Fibroblast of villous mesenchyme (primary cell): ENCODE data around the gene ZBTB14. TPM values are rescaled to one million over a fixed set of nuclear protein-coding genes. Genes with fewer than 3 reads are reported as not detected.

Source experiments
- DNase-seq: peaks from one replicate; pipeline ENCODE4 v3.0.0-alpha.2; 2010; ENCODE audit warnings: low read depth
- H3K4me3 ChIP-seq: 2 replicates; pipeline ENCODE4 v1.5.1; 2011; ENCODE audit warnings: low read depth, mild to moderate bottlenecking, low read length
- total RNA-seq: library from RNA; depleted of rRNA; stranded (reverse); fragments of >200 nt; gene quantifications from 2 replicates; pipeline ENCODE4 v1.2.3, GENCODE V29; 2012
- TF ChIP-seq, protein P1 (sequence below): IDR thresholded peaks from 2 replicates; pipeline ENCODE4 v1.5.1; 2012; ENCODE audit warnings: low read depth, mild to moderate bottlenecking, low read length; ENCODE audit not compliant: insufficient read depth

The ZBTB14 gene
- total RNA-seq, 1 donor = 14.2 TPM

DNA sequence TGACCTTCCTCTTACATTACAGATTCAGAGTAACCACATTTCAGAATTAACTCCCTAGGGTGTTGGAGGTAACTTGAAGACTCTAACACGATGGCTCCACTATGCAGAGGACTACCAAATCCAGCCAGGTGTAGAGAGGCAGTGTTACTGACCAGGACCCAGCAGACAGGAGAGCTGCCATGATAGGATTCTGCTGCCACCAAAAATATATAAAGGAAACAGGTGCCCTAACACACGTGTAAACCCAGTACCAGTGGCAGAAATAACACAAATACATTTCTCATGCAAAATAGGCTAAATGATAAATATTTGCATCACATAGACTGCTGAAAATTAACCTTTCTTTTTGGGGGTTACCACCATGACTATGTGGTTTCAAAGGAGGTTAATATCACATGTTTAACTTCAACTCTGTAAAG, 7.0 kb downstream of the ZBTB14 start:
- H3K4me3 ChIP-seq = no peak overlapping the region
- TF ChIP-seq, protein P1, sequence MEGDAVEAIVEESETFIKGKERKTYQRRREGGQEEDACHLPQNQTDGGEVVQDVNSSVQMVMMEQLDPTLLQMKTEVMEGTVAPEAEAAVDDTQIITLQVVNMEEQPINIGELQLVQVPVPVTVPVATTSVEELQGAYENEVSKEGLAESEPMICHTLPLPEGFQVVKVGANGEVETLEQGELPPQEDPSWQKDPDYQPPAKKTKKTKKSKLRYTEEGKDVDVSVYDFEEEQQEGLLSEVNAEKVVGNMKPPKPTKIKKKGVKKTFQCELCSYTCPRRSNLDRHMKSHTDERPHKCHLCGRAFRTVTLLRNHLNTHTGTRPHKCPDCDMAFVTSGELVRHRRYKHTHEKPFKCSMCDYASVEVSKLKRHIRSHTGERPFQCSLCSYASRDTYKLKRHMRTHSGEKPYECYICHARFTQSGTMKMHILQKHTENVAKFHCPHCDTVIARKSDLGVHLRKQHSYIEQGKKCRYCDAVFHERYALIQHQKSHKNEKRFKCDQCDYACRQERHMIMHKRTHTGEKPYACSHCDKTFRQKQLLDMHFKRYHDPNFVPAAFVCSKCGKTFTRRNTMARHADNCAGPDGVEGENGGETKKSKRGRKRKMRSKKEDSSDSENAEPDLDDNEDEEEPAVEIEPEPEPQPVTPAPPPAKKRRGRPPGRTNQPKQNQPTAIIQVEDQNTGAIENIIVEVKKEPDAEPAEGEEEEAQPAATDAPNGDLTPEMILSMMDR = no peak
- DNase-seq = no peak

DNA sequence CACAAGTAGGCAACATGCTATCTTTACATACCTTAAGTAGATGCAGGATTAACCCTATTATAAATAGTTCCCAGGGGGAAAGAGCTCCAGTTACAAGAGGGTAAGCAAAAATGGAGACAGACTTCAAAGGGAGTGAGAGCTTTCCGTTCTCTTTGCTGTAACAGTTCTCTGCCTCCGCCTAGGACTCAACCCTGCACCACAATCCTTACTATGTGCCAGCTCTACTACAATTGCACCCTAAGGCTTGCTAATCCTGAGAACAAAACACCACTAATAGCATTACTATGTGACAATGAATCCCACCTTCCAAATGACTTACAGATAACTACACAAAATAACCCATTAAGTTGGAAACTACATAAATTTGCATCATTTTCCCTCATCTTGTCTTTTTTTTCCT, 7.7 kb downstream of the ZBTB14 start:
- TF ChIP-seq, protein P1 = no peak
- no peak overlapping the region for H3K4me3 ChIP-seq
- DNase-seq = no peak

DNA sequence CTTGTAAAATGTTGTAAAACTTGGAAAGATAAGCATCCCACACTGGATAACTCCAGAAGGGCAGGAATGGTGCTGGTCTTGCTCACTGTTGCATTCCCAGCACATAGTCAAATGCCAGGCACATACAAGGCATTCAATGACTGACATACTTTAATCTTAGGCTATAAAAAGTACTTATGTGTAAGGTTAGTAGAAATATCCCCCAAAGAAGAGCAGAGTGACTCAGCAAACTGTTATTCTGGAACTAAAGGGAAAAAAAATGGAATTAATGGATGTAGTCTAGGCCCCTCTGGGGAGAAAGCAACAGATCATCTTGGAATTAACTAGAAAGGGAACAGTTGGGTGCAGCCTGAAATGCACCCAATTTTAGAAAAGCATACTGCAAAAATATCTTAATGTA, 9.0 kb downstream of the ZBTB14 start:
- peak; percentile 29 for DNase-seq
- TF ChIP-seq, protein P1 = no peak
- no peak overlapping the region for H3K4me3 ChIP-seq

DNA sequence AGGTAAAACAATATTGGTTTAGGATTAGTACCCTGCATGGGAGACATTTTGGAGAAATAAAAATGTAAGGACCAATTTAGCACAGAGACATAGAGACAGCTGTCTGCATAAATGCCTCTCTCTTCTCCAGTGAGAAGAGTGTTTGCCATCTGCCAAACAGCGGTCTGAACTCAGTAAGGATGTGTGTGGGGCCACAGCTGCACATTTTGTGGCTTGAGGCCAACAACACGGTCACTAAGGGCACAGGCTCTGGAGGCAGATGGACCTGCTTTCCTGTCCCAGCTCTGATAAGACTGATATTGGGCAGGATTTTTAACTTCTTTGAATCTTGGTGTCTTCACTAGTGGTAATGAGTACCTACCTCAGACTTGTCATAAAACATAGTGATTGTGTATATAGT, 10.2 kb downstream of the ZBTB14 start:
- DNase-seq = no peak
- H3K4me3 ChIP-seq = no peak overlapping the region
- TF ChIP-seq, protein P1 = no peak

DNA sequence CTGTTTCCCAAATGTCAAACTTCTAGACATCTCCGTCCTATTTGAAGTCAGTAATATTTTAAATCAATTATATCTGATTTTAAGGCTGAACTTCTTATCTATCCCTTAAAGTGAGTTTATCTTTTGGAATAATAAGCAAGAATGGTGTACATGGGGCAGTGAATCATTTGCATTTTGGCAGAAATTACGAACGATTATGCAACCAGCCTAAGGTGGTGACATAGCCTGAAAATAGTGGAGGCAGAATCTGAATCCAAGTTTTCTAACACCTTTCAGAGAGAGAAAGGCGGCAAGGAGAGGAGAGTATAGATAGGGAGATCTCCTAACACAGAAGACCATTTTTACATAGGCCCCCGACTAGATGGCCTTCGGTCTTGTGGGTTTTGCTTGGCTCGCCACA, 10.7 kb downstream of the ZBTB14 start:
- TF ChIP-seq, protein P1 = no peak
- DNase-seq = peak; percentile 8
- H3K4me3 ChIP-seq = no peak overlapping the region

DNA sequence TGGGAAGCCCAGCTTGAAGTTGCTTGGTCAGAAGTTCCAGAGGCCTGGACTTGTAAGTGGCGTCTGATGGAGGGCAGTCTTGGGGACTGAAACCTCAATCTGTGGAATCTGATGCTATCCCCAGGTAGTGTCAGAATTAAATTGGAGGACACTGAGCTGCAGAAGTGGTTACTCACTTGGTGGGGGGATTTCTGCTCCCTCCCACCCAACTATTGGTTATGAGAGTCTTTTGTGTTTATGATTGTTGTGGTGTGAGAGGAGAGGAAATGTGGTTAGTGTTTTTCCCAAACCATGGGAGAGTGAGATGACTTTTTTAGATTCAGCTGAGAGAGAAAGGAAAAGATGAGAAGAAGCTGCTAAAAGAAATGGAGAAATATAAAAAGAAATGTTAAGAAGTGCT, 12.8 kb downstream of the ZBTB14 start:
- DNase-seq = no peak
- TF ChIP-seq, protein P1 = no peak

DNA sequence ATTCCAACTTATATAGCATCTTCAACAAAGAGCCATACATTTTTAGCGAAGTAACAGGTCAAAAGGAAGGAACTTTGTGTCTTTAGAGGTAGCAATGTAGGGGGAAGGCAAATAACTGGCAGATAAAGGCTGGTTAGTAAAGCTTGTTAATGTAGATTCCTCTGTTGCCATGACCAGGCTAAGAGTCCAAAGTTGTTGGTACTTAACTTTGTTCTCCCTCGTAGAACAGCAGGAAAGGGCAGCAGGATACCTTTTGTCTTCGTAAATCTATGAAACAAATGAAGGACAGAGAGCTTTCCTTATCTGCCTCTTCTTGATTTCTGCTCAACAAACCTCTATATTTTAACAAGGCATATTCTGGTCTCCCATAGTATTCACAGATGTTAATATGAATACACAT, 18.6 kb downstream of the ZBTB14 start:
- TF ChIP-seq, protein P1 = no peak
- H3K4me3 ChIP-seq = no peak overlapping the region
- no peak for DNase-seq

More for the DNA sequence above, 12.8 kb downstream of the ZBTB14 start:
- no peak overlapping the region for H3K4me3 ChIP-seq
